SK-N-SH (cell line): ENCODE measurements around the gene ASIC4. TPM values are rescaled to one million over a fixed set of nuclear protein-coding genes. Genes with fewer than 3 reads are reported as not detected.

Source experiments
- CTCF ChIA-PET: fragments of 300-600, 350-600 bp; formaldehyde crosslinking; extraction: SDS; loops from one replicate; lab custom pipeline; 2021; lab: Yijun Ruan, JAX
- POLR2A ChIA-PET: fragments of 350-600 bp; sonication (Branson Sonifier 250); formaldehyde crosslinking; extraction: SDS; loops from one replicate; lab custom pipeline; 2020; ENCODE audit warnings: antibody characterized with exemption, inconsistent platforms; lab: Yijun Ruan, JAX
- DNase-seq: peaks from one replicate; pipeline ENCODE4 v3.0.0; 2012
- H2AFZ ChIP-seq: fragments of 200-600 bp; sonication (generic); 2 replicates; pipeline ENCODE4 v1.8.1; 2016; ENCODE audit warnings: antibody characterized with exemption, mild to moderate bottlenecking, low read depth
- H3F3A ChIP-seq: fragments of 200-600 bp; sonication (generic); replicated peaks from 2 replicates; pipeline ENCODE3; 2016; ENCODE audit warnings: antibody characterized with exemption, mild to moderate bottlenecking; ENCODE audit not compliant: insufficient read depth
- H3K27ac ChIP-seq, 2 experiments: fragments of 200-500 bp in 1 of 2; fragments of 200-600 bp in 1 of 2; sonication (Bioruptor generic) in 1 of 2; sonication (generic), shearing (Covaris generic) in 1 of 2; 2 replicates each; pipeline versions ENCODE4 v1.5.1 to v1.6.1; 2014 to 2016; ENCODE audit warnings: low read depth in 2 of 2, inconsistent platforms in 1 of 2, low read length in 1 of 2, mild to moderate bottlenecking in 1 of 2, mixed read lengths in 1 of 2
- H3K27me3 ChIP-seq: fragments of 200-600 bp; sonication (generic), shearing (Covaris generic); 2 replicates; pipeline ENCODE4 v1.6.1; 2016; ENCODE audit warnings: mixed run types; ENCODE audit not compliant: insufficient read depth
- H3K36me3 ChIP-seq, 2 experiments: fragments of 200-500 bp in 1 of 2; fragments of 200-600 bp in 1 of 2; sonication (Bioruptor generic) in 1 of 2; sonication (generic) in 1 of 2; replicated peaks in 1 of 2; 2 replicates each; pipeline versions ENCODE3 to v1.5.1; 2014 to 2016; ENCODE audit warnings: low read length in 1 of 2, mild to moderate bottlenecking in 1 of 2; ENCODE audit not compliant: insufficient read depth in 2 of 2, control insufficient read depth in 1 of 2
- H3K4me1 ChIP-seq, 2 experiments: fragments of 200-500 bp in 1 of 2; fragments of 200-600 bp in 1 of 2; sonication (Bioruptor generic) in 1 of 2; sonication (generic), shearing (Covaris generic) in 1 of 2; 2 replicates each; pipeline versions ENCODE4 v1.5.1 to v1.6.1; 2014 to 2016; ENCODE audit warnings: low read depth in 1 of 2, low read length in 1 of 2, mixed run types in 1 of 2; ENCODE audit not compliant: insufficient read depth in 2 of 2, control insufficient read depth in 1 of 2
- H3K4me2 ChIP-seq: fragments of 200-600 bp; sonication (generic), shearing (Covaris generic); 2 replicates; pipeline ENCODE4 v1.6.1; 2017; ENCODE audit warnings: mixed run types
- H3K4me3 ChIP-seq, 2 experiments: fragments of 200-500 bp in 1 of 2; fragments of 200-600 bp in 1 of 2; sonication (Bioruptor generic) in 1 of 2; sonication (generic), shearing (Covaris generic) in 1 of 2; 2 replicates each; pipeline versions ENCODE4 v1.5.1 to v1.8.1; 2014 to 2016; ENCODE audit warnings: low read depth in 2 of 2, inconsistent platforms in 1 of 2, low read length in 1 of 2, mild to moderate bottlenecking in 1 of 2, mixed read lengths in 1 of 2, moderate library complexity in 1 of 2
- H3K79me2 ChIP-seq: fragments of 200-600 bp; sonication (generic); 2 replicates; pipeline ENCODE4 v1.8.1; 2017; ENCODE audit warnings: mild to moderate bottlenecking; ENCODE audit not compliant: insufficient read depth
- H3K9ac ChIP-seq: fragments of 200-600 bp; sonication (generic); 2 replicates; pipeline ENCODE4 v1.6.1; 2017; ENCODE audit warnings: mixed run types
- H3K9me2 ChIP-seq: fragments of 200-600 bp; sonication (generic); 2 replicates; pipeline ENCODE4 v1.6.1; 2017; ENCODE audit warnings: mixed run types
- H3K9me3 ChIP-seq: fragments of 200-600 bp; sonication (generic); 2 replicates; pipeline ENCODE4 v1.6.1; 2017; ENCODE audit warnings: mixed run types, mild to moderate bottlenecking, moderate library complexity
- H4K20me1 ChIP-seq: fragments of 200-600 bp; sonication (generic); 2 replicates; pipeline ENCODE4 v1.6.1; 2017; ENCODE audit warnings: mild to moderate bottlenecking, mixed run types; ENCODE audit not compliant: insufficient read depth
- ELF1 ChIP-seq: IDR thresholded peaks from 2 replicates; pipeline ENCODE4 v1.4.0; 2012
- EZH2phosphoT487 ChIP-seq: fragments of 200-600 bp; sonication (generic); IDR thresholded peaks from 2 replicates; pipeline ENCODE4 v1.6.1; 2017; ENCODE audit warnings: low read depth, mixed run types, mild to moderate bottlenecking, antibody characterized with exemption, moderate library complexity, borderline replicate concordance
- FOSL2 ChIP-seq: IDR thresholded peaks from 2 replicates; pipeline ENCODE4 v1.4.0; 2012; ENCODE audit warnings: low read depth, mild to moderate bottlenecking, moderate library complexity, borderline replicate concordance
- FOXJ3 ChIP-seq: sonication (generic); formaldehyde crosslinking; IDR thresholded peaks from 2 replicates; pipeline ENCODE4 v1.5.1; 2020; ENCODE audit warnings: mild to moderate bottlenecking, missing genetic modification reagents
- GATA2 ChIP-seq: sonication (generic); formaldehyde crosslinking; IDR thresholded peaks from 2 replicates; pipeline ENCODE4 v1.5.0; 2020; ENCODE audit warnings: mild to moderate bottlenecking, missing genetic modification reagents
- RCOR1 ChIP-seq: fragments of 150-350 bp; IDR thresholded peaks from 2 replicates; pipeline ENCODE4 v1.6.1; 2017; ENCODE audit warnings: antibody characterized with exemption, low read length
- RXRA ChIP-seq: IDR thresholded peaks from 2 replicates; pipeline ENCODE4 v1.4.0; 2012; ENCODE audit warnings: low read depth, mild to moderate bottlenecking, borderline replicate concordance
- SMC3 ChIP-seq: IDR thresholded peaks from 2 replicates; pipeline ENCODE4 v1.6.1; 2012; ENCODE audit warnings: low read depth, low read length, improper control_type of control experiment
- TCF12 ChIP-seq: IDR thresholded peaks from 2 replicates; pipeline ENCODE4 v1.4.0; 2012
- WGBS: methylation state at CpG from one replicate; pipeline ENCODE4 v1.1.6; 2017; ENCODE audit warnings: low lambda C conversion rate; 5-methylcytosine and 5-hydroxymethylcytosine counted together
- polyA plus RNA-seq, 3 experiments: library from polyadenylated mRNA; depleted of rRNA; stranded (reverse); fragments of >200 nt; gene quantifications; 2 replicates each; pipeline ENCODE4 v1.2.3, GENCODE V29; 2012
- TF ChIP-seq, protein P1 (sequence below): fragments of 150-350 bp; IDR thresholded peaks from 2 replicates; pipeline ENCODE4 v1.6.1; 2017; ENCODE audit warnings: antibody characterized with exemption, low read length, low read depth, borderline replicate concordance
- TF ChIP-seq, protein P2 (sequence below): fragments of 150-350 bp; IDR thresholded peaks from 2 replicates; pipeline ENCODE4 v1.6.1; 2016; ENCODE audit warnings: mild to moderate bottlenecking, low read depth, low read length
- TF ChIP-seq, protein P3 (sequence below): IDR thresholded peaks from 2 replicates; pipeline ENCODE4; 2012
- TF ChIP-seq, protein P4 (sequence below): IDR thresholded peaks from 2 replicates; pipeline ENCODE4 v1.4.0; 2012; ENCODE audit warnings: low read depth, borderline replicate concordance

ASIC4 gene
- polyA plus RNA-seq, 1 of the 3 experiments (the other 2 are of a cell fraction), result 0.05 TPM

DNA sequence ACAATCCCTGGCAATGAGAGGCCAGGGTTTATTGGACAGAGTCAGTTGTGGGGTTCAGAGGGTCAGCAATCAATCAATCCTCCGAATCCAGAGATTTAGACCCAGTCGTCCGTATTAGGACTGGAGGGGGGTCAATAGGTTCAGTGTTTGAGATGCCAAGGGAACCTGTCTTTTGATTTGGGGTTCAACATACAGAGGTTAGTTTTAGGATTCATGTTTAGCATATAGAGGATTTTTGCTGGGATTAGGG is 15.3 kb upstream of the ASIC4 start:
- H3K9me3 ChIP-seq, result no peaks in the 10 kb centered on the region
- H3F3A ChIP-seq, result no peaks in the 10 kb centered on the region
- H3K27ac ChIP-seq, result peak overlapping the region; percentile 81 to 99
- peaks cover 16 to 73% of the 10 kb centered on the region in 2 experiments for H3K4me1 ChIP-seq
- H3K4me3 ChIP-seq, result peak overlapping the region; percentile 81 to 85
- 3% methylated on average over 3 of the region's 3 CpGs for WGBS
- CTCF ChIA-PET, result interaction anchor here (0.8 to 62.1 kb wide), 4 partner anchors 5 to 110 kb away, joined by 4 to 2824 read pairs (median 1416); partner anchors contain the start of genes ASIC4, CHPF, GMPPA and TMEM198
- H3K36me3 ChIP-seq, result peaks cover 5 to 12% of the 10 kb centered on the region in 2 experiments
- H4K20me1 ChIP-seq, result no peaks in the 10 kb centered on the region
- DNase-seq, result no peak
- H3K79me2 ChIP-seq, result peaks cover 20% of the 10 kb centered on the region
- peak overlapping the region; percentile 24; the same call in 1 of the 2 replicates for H2AFZ ChIP-seq
- H3K27me3 ChIP-seq, result no peaks in the 10 kb centered on the region
- H3K9ac ChIP-seq, result peak overlapping the region; percentile 90
- H3K9me2 ChIP-seq, result no peaks in the 10 kb centered on the region
- no peak for TF ChIP-seq EZH2phosphoT487
- no peak for TF ChIP-seq ELF1
- TF ChIP-seq RXRA, result no peak
- TF ChIP-seq, protein P1, sequence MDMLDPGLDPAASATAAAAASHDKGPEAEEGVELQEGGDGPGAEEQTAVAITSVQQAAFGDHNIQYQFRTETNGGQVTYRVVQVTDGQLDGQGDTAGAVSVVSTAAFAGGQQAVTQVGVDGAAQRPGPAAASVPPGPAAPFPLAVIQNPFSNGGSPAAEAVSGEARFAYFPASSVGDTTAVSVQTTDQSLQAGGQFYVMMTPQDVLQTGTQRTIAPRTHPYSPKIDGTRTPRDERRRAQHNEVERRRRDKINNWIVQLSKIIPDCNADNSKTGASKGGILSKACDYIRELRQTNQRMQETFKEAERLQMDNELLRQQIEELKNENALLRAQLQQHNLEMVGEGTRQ, result no peak
- TF ChIP-seq RCOR1, result no peak
- TF ChIP-seq, protein P2, sequence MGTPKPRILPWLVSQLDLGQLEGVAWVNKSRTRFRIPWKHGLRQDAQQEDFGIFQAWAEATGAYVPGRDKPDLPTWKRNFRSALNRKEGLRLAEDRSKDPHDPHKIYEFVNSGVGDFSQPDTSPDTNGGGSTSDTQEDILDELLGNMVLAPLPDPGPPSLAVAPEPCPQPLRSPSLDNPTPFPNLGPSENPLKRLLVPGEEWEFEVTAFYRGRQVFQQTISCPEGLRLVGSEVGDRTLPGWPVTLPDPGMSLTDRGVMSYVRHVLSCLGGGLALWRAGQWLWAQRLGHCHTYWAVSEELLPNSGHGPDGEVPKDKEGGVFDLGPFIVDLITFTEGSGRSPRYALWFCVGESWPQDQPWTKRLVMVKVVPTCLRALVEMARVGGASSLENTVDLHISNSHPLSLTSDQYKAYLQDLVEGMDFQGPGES, result no peak
- TF ChIP-seq, protein P3, sequence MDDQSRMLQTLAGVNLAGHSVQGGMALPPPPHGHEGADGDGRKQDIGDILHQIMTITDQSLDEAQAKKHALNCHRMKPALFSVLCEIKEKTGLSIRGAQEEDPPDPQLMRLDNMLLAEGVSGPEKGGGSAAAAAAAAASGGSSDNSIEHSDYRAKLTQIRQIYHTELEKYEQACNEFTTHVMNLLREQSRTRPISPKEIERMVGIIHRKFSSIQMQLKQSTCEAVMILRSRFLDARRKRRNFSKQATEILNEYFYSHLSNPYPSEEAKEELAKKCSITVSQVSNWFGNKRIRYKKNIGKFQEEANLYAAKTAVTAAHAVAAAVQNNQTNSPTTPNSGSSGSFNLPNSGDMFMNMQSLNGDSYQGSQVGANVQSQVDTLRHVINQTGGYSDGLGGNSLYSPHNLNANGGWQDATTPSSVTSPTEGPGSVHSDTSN, result no peak
- TF ChIP-seq FOXJ3 (CRISPR knock-in tag), result no peak
- no peak for TF ChIP-seq TCF12
- TF ChIP-seq, all 33 proteins: peak for 0
- POLR2A ChIA-PET, result interaction anchor here (0.6 to 4.6 kb wide), 11 partner anchors 8 to 1202 kb away, joined by 3 to 53 read pairs (median 12); partner anchors contain the start of genes ASIC4, CHPF and TMEM198
- H3K4me2 ChIP-seq, result peak overlapping the region; percentile 98

DNA sequence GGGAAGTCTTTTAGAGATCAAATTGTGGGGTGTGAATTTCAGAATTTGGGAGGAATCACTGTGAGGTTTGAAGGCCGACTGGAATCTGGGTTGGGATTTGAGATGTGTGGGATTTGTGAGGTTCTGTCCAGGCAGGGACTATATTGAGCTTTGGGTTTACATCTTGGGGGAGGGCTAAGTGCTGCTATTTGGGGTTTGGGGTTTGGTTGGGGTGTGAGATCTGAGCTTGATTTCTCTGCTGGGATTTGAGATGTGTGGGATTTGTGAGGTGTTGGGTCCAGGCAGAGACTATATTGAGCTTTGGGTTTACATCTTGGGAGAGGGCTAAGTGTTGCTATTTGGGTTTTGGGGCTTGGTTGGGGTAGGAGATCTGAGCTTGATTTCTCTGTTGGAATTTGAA is 14.7 kb upstream of the ASIC4 start:
- H2AFZ ChIP-seq, result no peak overlapping the region
- DNase-seq, result no peak
- H3K9ac ChIP-seq, result peak overlapping the region; percentile 90
- no peak for TF ChIP-seq SMC3
- TF ChIP-seq, protein P4, sequence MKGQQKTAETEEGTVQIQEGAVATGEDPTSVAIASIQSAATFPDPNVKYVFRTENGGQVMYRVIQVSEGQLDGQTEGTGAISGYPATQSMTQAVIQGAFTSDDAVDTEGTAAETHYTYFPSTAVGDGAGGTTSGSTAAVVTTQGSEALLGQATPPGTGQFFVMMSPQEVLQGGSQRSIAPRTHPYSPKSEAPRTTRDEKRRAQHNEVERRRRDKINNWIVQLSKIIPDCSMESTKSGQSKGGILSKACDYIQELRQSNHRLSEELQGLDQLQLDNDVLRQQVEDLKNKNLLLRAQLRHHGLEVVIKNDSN, result no peak
- TF ChIP-seq FOXJ3 (CRISPR knock-in tag), result no peak
- no peak for TF ChIP-seq FOSL2
- no peak for TF ChIP-seq RCOR1
- no peak for TF ChIP-seq GATA2
- peak overlapping the region; percentile 98 for H3K4me2 ChIP-seq
- ChIA-PET CTCF (interaction anchor here (1.0 to 62.1 kb wide), 5 partner anchors 5 to 97 kb away, joined by 3 to 2824 read pairs (median 4); partner anchors contain the start of genes ASIC4, CHPF, GMPPA and TMEM198), POLR2A (interaction anchor here (1.1 to 4.6 kb wide), 6 partner anchors 10 to 39 kb away, joined by 3 to 53 read pairs (median 13); partner anchors contain the start of gene ASIC4)
- H3K9me2 ChIP-seq, result no peaks in the 10 kb centered on the region
- H3K36me3 ChIP-seq, result peaks cover 7 to 12% of the 10 kb centered on the region in 2 experiments
- no peaks in the 10 kb centered on the region for H3F3A ChIP-seq
- peak overlapping the region; percentile 81 to 85 for H3K4me3 ChIP-seq
- peak overlapping the region; percentile 31 to 81; a peak in 2 of 4 replicates for H3K27ac ChIP-seq
- H4K20me1 ChIP-seq, result no peaks in the 10 kb centered on the region
- H3K27me3 ChIP-seq, result no peaks in the 10 kb centered on the region
- H3K79me2 ChIP-seq, result peaks cover 20% of the 10 kb centered on the region
- H3K4me1 ChIP-seq, result peaks cover 16 to 76% of the 10 kb centered on the region in 2 experiments
- H3K9me3 ChIP-seq, result no peaks in the 10 kb centered on the region
- 82% methylated on average over 1 of the region's 1 CpG for WGBS
